IMR-90 (cell line): ENCODE measurements around the gene MRTFA. TPM values are rescaled to one million over a fixed set of nuclear protein-coding genes. Genes with fewer than 3 reads are reported as not detected.

ENCODE experiments used
- ATAC-seq: fragments of 200-7000 bp; cut with Tn5 transposase; 2 replicates; pipeline ENCODE4 v1.9.1; 2020; ENCODE audit warnings: low read depth, mild to moderate bottlenecking, moderate library complexity
- BruUV-seq: library from RNA; stranded (reverse); fragments of 400-500 nt; replicated peaks from 2 replicates; lab custom pipeline; 2021; lab: Mats Ljungman, UMichigan
- CTCF ChIA-PET: fragments of 300-600 bp; formaldehyde crosslinking; extraction: SDS; loops from one replicate; lab custom pipeline; 2021; ENCODE audit warnings: antibody characterized with exemption; lab: Yijun Ruan, JAX
- POLR2A ChIA-PET: fragments of 300-600 bp; sonication (Branson Sonifier 250); formaldehyde crosslinking; loops from one replicate; lab custom pipeline; 2022; ENCODE audit warnings: antibody characterized with exemption; ENCODE audit not compliant: unreplicated experiment; lab: Charles Lee
- DNase-seq: peaks from one replicate; pipeline ENCODE4 v3.0.0; 2013
- H2AFZ ChIP-seq: replicated peaks from 2 replicates; pipeline ENCODE3; 2013; ENCODE audit warnings: low read length, mild to moderate bottlenecking; ENCODE audit not compliant: poor library complexity
- H2AK5ac ChIP-seq: 2 replicates; pipeline ENCODE4 v1.6.1; 2013; ENCODE audit warnings: low read depth, low read length, inconsistent platforms
- H2AK9ac ChIP-seq: replicated peaks from 2 replicates; pipeline ENCODE3; 2013; ENCODE audit warnings: mild to moderate bottlenecking, low read depth, low read length, moderate library complexity; ENCODE audit not compliant: poor library complexity
- H2BK120ac ChIP-seq: 2 replicates; pipeline ENCODE4 v1.6.1; 2013; ENCODE audit warnings: low read depth, low read length, inconsistent platforms
- H2BK15ac ChIP-seq: 3 replicates; pipeline ENCODE4 v1.6.1; 2013; ENCODE audit warnings: low read depth, low read length, inconsistent platforms
- H2BK20ac ChIP-seq: 2 replicates; pipeline ENCODE4 v1.6.1; 2013; ENCODE audit warnings: low read depth, mild to moderate bottlenecking, inconsistent platforms, low read length, moderate library complexity
- H2BK5ac ChIP-seq: 2 replicates; pipeline ENCODE4 v1.6.1; 2013; ENCODE audit warnings: mild to moderate bottlenecking, low read depth, low read length, inconsistent platforms; ENCODE audit not compliant: poor library complexity, severe bottlenecking
- H3K14ac ChIP-seq: replicated peaks from 2 replicates; pipeline ENCODE4 v1.6.1; 2013; ENCODE audit warnings: low read depth, low read length, inconsistent platforms
- H3K18ac ChIP-seq: 2 replicates; pipeline ENCODE4 v1.6.1; 2013; ENCODE audit warnings: low read depth, low read length, control low read depth
- H3K23ac ChIP-seq: 2 replicates; pipeline ENCODE4 v1.6.1; 2013; ENCODE audit warnings: low read depth, low read length, inconsistent platforms
- H3K27ac ChIP-seq: 2 replicates; pipeline ENCODE4 v1.5.1; 2013; ENCODE audit warnings: mild to moderate bottlenecking, control low read depth, low read length; ENCODE audit not compliant: insufficient read depth
- H3K27me3 ChIP-seq: 2 replicates; pipeline ENCODE4 v1.6.1; 2013; ENCODE audit warnings: low read length; ENCODE audit not compliant: control insufficient read depth, insufficient read depth
- H3K36me3 ChIP-seq: 2 replicates; pipeline ENCODE4 v1.6.1; 2013; ENCODE audit warnings: low read length, mixed read lengths; ENCODE audit not compliant: control insufficient read depth, insufficient read depth
- H3K4ac ChIP-seq: 2 replicates; pipeline ENCODE4 v1.6.1; 2013; ENCODE audit warnings: low read depth, low read length, inconsistent platforms
- H3K4me1 ChIP-seq: 2 replicates; pipeline ENCODE4 v1.6.1; 2013; ENCODE audit warnings: low read length, mixed read lengths; ENCODE audit not compliant: control insufficient read depth, insufficient read depth
- H3K4me2 ChIP-seq: 2 replicates; pipeline ENCODE4 v1.6.1; 2013; ENCODE audit warnings: low read depth, mild to moderate bottlenecking, control low read depth, low read length, moderate library complexity
- H3K4me3 ChIP-seq: 2 replicates; pipeline ENCODE4 v1.5.1; 2013; ENCODE audit warnings: low read depth, mild to moderate bottlenecking, control low read depth, low read length, moderate library complexity; ENCODE audit not compliant: insufficient read depth
- H3K56ac ChIP-seq: 2 replicates; pipeline ENCODE4 v1.6.1; 2013; ENCODE audit warnings: low read length, inconsistent platforms; ENCODE audit not compliant: insufficient read depth; ENCODE audit errors: extremely low read depth
- H3K79me1 ChIP-seq, 2 experiments: 2 replicates each; pipeline ENCODE4 v1.6.1; 2013; ENCODE audit warnings: low read length in 2 of 2, inconsistent platforms in 1 of 2, low read depth in 1 of 2
- H3K9ac ChIP-seq: 2 replicates; pipeline ENCODE4 v1.6.1; 2013; ENCODE audit warnings: low read depth, low read length, control low read depth
- H3K9me1 ChIP-seq: 2 replicates; pipeline ENCODE4 v1.6.1; 2013; ENCODE audit warnings: low read length, inconsistent platforms; ENCODE audit not compliant: insufficient read depth
- H3K9me3 ChIP-seq: 2 replicates; pipeline ENCODE4 v1.6.1; 2013; ENCODE audit warnings: low read length; ENCODE audit not compliant: control insufficient read depth, insufficient read depth
- H4K20me1 ChIP-seq: 2 replicates; pipeline ENCODE4 v1.6.1; 2013; ENCODE audit warnings: low read length, inconsistent platforms; ENCODE audit not compliant: insufficient read depth
- H4K5ac ChIP-seq: 2 replicates; pipeline ENCODE4 v1.6.1; 2013; ENCODE audit warnings: mild to moderate bottlenecking, low read depth, low read length, control low read depth
- H4K8ac ChIP-seq, 2 experiments: 2 replicates each; pipeline ENCODE4 v1.6.1; 2013; ENCODE audit warnings: low read depth in 2 of 2, low read length in 2 of 2, control low read depth in 1 of 2, inconsistent platforms in 1 of 2
- H4K91ac ChIP-seq: 2 replicates; pipeline ENCODE4 v1.6.1; 2013; ENCODE audit warnings: low read depth, low read length, inconsistent platforms; ENCODE audit not compliant: insufficient read depth
- BHLHE40 ChIP-seq: fragments of 150-350 bp; IDR thresholded peaks from 2 replicates; pipeline ENCODE4 v1.6.1; 2016; ENCODE audit warnings: mild to moderate bottlenecking, low read depth, low read length
- CHD1 ChIP-seq: IDR thresholded peaks from 2 replicates; pipeline ENCODE4 v1.6.1; 2012; ENCODE audit warnings: low read depth, low read length, improper control_type of control experiment
- CTCF ChIP-seq: conservative IDR thresholded peaks from 2 replicates; pipeline ENCODE4 v1.5.1; 2012; ENCODE audit warnings: mild to moderate bottlenecking, low read depth, low read length, improper control_type of control experiment
- ELK1 ChIP-seq: fragments of 150-350 bp; IDR thresholded peaks from 2 replicates; pipeline ENCODE4 v1.6.1; 2016; ENCODE audit warnings: low read depth, mild to moderate bottlenecking, low read length, moderate library complexity, borderline replicate concordance
- FOS ChIP-seq: fragments of 150-350 bp; IDR thresholded peaks from 2 replicates; pipeline ENCODE4 v1.6.1; 2016; ENCODE audit warnings: low read depth, low read length
- MAFK ChIP-seq: IDR thresholded peaks from 2 replicates; pipeline ENCODE4 v1.6.1; 2012; ENCODE audit warnings: low read depth, low read length, improper control_type of control experiment
- MAZ ChIP-seq: IDR thresholded peaks from 2 replicates; pipeline ENCODE4 v1.6.1; 2012; ENCODE audit warnings: low read depth, mild to moderate bottlenecking, low read length, improper control_type of control experiment, moderate library complexity, borderline replicate concordance
- MXI1 ChIP-seq: IDR thresholded peaks from 2 replicates; pipeline ENCODE4 v1.6.1; 2012; ENCODE audit warnings: low read depth, mild to moderate bottlenecking, low read length, moderate library complexity, borderline replicate concordance
- NFE2L2 ChIP-seq: fragments of 150-350 bp; IDR thresholded peaks from 2 replicates; pipeline ENCODE4 v1.6.1; 2016; ENCODE audit warnings: low read depth, mild to moderate bottlenecking, low read length
- POLR2A ChIP-seq: IDR thresholded peaks from 2 replicates; pipeline ENCODE4 v1.6.1; 2012; ENCODE audit warnings: mild to moderate bottlenecking, low read depth, low read length
- RAD21 ChIP-seq: IDR thresholded peaks from 2 replicates; pipeline ENCODE4 v1.6.1; 2012; ENCODE audit warnings: low read length, improper control_type of control experiment
- RCOR1 ChIP-seq: IDR thresholded peaks from 2 replicates; pipeline ENCODE4 v1.6.1; 2012; ENCODE audit warnings: mild to moderate bottlenecking, low read length, improper control_type of control experiment; ENCODE audit not compliant: insufficient replicate concordance
- RFX5 ChIP-seq: IDR thresholded peaks from 2 replicates; pipeline ENCODE4 v1.8.0; 2012; ENCODE audit warnings: low read depth, mild to moderate bottlenecking, low read length, moderate library complexity
- SMC3 ChIP-seq: fragments of 150-350 bp; IDR thresholded peaks from 2 replicates; pipeline ENCODE4 v1.6.1; 2016; ENCODE audit warnings: low read depth, mild to moderate bottlenecking, antibody characterized with exemption, low read length, moderate library complexity
- USF2 ChIP-seq: fragments of 150-350 bp; IDR thresholded peaks from 2 replicates; pipeline ENCODE4 v1.6.1; 2017; ENCODE audit warnings: mild to moderate bottlenecking, antibody characterized with exemption, low read length, low read depth
- WGBS, 2 experiments: methylation state at CpG; one replicate each; pipeline versions ENCODE4 v1.1.5 to v1.1.7; 2013; ENCODE audit warnings: missing lambda C conversion rate in 2 of 2; ENCODE audit not compliant: insufficient read length in 1 of 2; ENCODE audit errors: extremely low coverage in 2 of 2; 5-methylcytosine and 5-hydroxymethylcytosine counted together
- dilution Hi-C: fragments of 300-500 bp; cut with HindIII; formaldehyde crosslinking; loops from one replicate; pipeline ENCODE4 v1.14.3; 2018; ENCODE audit warnings: low sequenced_read_pairs; ENCODE audit not compliant: unreplicated experiment
- in situ Hi-C: fragments of 300-500 bp; cut with MboI; formaldehyde crosslinking; loops from 3 replicates; pipeline ENCODE4 v1.14.3; 2019; ENCODE audit warnings: low sequenced_read_pairs, inconsistent platforms, mixed read lengths
- intact Hi-C: fragments of 100-400 bp; cut with micrococcal nuclease; formaldehyde crosslinking; loops from 2 replicates; pipeline ENCODE4 v1.10.0; 2022
- polyA plus RNA-seq, 3 experiments: library from polyadenylated mRNA; depleted of rRNA; stranded (reverse); fragments of >200 nt; gene quantifications; 2 replicates each; pipeline ENCODE4 v1.2.3, GENCODE V29; 2012; ENCODE audit warnings: low replicate concordance in 1 of 3
- total RNA-seq: library from RNA; depleted of rRNA; stranded (reverse); fragments of >200 nt; gene quantifications from 2 replicates; pipeline ENCODE4 v1.2.3, GENCODE V29; 2012

Gene MRTFA
- total and polyA plus RNA-seq, 2 of the 4 experiments (the other 2 are of a cell fraction): 12.5 to 17.2 TPM

GRCh38 chr22:40624770-40625169 lies 11.7 kb downstream of the MRTFA start:
- no peak overlapping the region for H3K18ac ChIP-seq
- peaks cover 10 to 79% of the 10 kb centered on the region in 2 experiments for H3K79me1 ChIP-seq
- H3K4me3 ChIP-seq: no peak overlapping the region
- H2AFZ ChIP-seq: no peak overlapping the region
- H3K23ac ChIP-seq: no peak overlapping the region
- H3K36me3 ChIP-seq: peaks cover 2% of the 10 kb centered on the region
- H2BK15ac ChIP-seq: no peak overlapping the region
- no peak overlapping the region for H3K4me2 ChIP-seq
- no peak overlapping the region for H2BK5ac ChIP-seq
- no peak overlapping the region for H3K14ac ChIP-seq
- no peak for TF ChIP-seq CHD1
- TF ChIP-seq USF2: no peak
- TF ChIP-seq CTCF: no peak
- no peak for TF ChIP-seq NFE2L2
- TF ChIP-seq MAFK: no peak
- TF ChIP-seq BHLHE40: no peak
- TF ChIP-seq POLR2A: no peak
- TF ChIP-seq MAZ: no peak
- TF ChIP-seq RAD21: no peak
- TF ChIP-seq RCOR1: no peak
- TF ChIP-seq FOS: no peak
- no peak for TF ChIP-seq SMC3
- TF ChIP-seq MXI1: no peak
- TF ChIP-seq ELK1: no peak
- TF ChIP-seq RFX5: no peak
- peaks cover 7% of the 10 kb centered on the region for H3K9me3 ChIP-seq
- no peaks in the 10 kb centered on the region for H3K27me3 ChIP-seq
- peaks cover 19% of the 10 kb centered on the region for H3K9me1 ChIP-seq
- in situ Hi-C loops: no loop called here
- H4K91ac ChIP-seq: no peak overlapping the region
- H3K27ac ChIP-seq: no peak overlapping the region
- H4K20me1 ChIP-seq: peaks cover 89% of the 10 kb centered on the region
- DNase-seq (no peak), ATAC-seq (no peak)
- no peak overlapping the region for H2AK5ac ChIP-seq
- no peak overlapping the region for H4K8ac ChIP-seq
- no CpG with 5 or more reads among the region's 1 CpG for WGBS, 2 experiments
- H2BK120ac ChIP-seq: no peak overlapping the region
- no peak overlapping the region for H4K5ac ChIP-seq
- BruUV-seq: no TSS peak
- H2AK9ac ChIP-seq: no peak overlapping the region
- POLR2A ChIA-PET: no interaction called here
- H3K4ac ChIP-seq: no peak overlapping the region
- H3K4me1 ChIP-seq: peaks cover 9% of the 10 kb centered on the region
- CTCF ChIA-PET: interaction anchor here (0.5 to 0.7 kb wide), 3 partner anchors 9 to 35 kb away, joined by 3 to 8 read pairs (median 4); no protein-coding TSS in a partner anchor
- intact Hi-C loops: no loop called here
- dilution Hi-C loops: no loop called here
- no peak overlapping the region for H3K56ac ChIP-seq
- H3K9ac ChIP-seq: no peak overlapping the region
- H2BK20ac ChIP-seq: no peak overlapping the region
